ENCODE results near the gene ING3. TPM values are rescaled to one million over a fixed set of nuclear protein-coding genes. Genes with fewer than 3 reads are reported as not detected.
A peak's percentile ranks its signal among the peaks of the same experiment; 100 is the strongest.

The ING3 gene
- total RNA-seq, 1 donor from 2014 or later: 12.7 TPM

DNA sequence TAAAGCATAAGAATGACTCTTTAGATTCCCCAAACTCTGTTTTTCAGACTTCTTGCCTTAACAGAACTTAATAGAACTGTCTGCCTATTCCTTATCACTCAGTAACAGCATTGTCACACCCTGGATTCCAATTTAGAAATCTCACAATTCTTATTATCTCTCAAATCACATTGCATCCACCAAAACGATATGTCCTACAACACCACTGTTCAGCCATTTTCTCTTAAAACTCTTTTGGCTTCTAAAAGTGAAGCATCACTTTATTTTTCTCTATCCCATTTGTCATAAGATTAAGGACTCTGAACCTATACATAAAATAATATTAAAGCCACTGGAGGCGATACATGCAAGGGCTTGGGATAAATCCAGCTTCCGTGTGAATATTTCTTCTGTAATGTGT lies 36.7 kb downstream of the ING3 start:
- no peak for TF ChIP-seq CTCF (IDR thresholded peaks at IDR 0.05; ENCODE audit: insufficient read depth, low read length, poor library complexity, severe bottlenecking)
- Histone ChIP-seq H3K27me3 (ENCODE audit: control insufficient read depth, insufficient read depth, low read length) (no peaks in the 10 kb centered on the region), H3K36me3 (ENCODE audit: control insufficient read depth, insufficient read depth, low read length) (no peaks in the 10 kb centered on the region), H3K4me3 (ENCODE audit: low read depth, low read length) (no peak overlapping the region)
- no peak for DNase-seq (ENCODE audit: low read depth)

GRCh38 chr7:120987683-120988590 lies 37.4 kb downstream of the ING3 start:
- peak overlapping the region; percentile 45 for H3K4me3 ChIP-seq (ENCODE audit: low read depth, low read length)
- peak; percentile 98 for TF ChIP-seq CTCF (IDR thresholded peaks at IDR 0.05; ENCODE audit: insufficient read depth, low read length, poor library complexity, severe bottlenecking)
- H3K36me3 ChIP-seq (ENCODE audit: control insufficient read depth, insufficient read depth, low read length): no peaks in the 10 kb centered on the region
- DNase-seq (ENCODE audit: low read depth): peak; percentile 75
- H3K27me3 ChIP-seq (ENCODE audit: control insufficient read depth, insufficient read depth, low read length): no peaks in the 10 kb centered on the region

DNA sequence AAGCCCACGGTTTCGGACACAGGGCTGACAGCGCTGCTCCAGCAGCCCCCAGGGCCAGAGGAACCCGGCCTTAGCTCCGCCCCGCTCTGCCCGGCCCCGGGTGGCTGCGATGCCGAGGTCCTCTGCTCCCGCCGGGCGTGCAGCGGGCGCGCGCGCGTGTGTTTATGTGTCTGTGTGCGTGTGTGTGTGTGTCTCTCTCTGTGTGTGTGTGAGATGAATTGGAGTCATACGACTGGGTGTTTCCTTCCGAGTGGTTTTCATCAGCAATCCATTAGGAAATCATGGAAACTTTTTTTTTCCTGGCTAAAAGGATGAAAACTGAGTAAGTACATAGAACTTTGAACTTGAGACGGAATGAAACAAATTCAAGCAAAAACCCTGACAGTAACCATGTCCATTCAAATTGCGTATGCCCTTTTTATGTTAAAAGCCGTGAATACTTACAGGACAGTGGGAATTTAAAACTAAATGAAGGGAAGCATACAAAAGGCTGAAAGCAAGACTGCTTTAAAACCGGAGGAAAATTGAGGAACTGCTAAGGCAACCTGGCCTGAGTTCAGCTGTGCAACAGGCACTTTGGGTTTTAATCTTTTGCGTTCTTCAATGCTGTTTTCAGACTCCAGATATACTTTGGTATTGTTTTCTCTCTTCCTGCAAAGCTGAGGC lies 38.1 kb downstream of the ING3 start, which contains the start of gene CPED1:
CPED1 (plus strand) TSS at position 121 of the 666 bp plus-strand sequence. CDS start 911 bp downstream, outside the sequence.
- no peaks in the 10 kb centered on the region for H3K27me3 ChIP-seq (ENCODE audit: control insufficient read depth, insufficient read depth, low read length)
- no peak for DNase-seq (ENCODE audit: low read depth)
- peak within 1 kb of the TSS; percentile 45 for H3K4me3 ChIP-seq (ENCODE audit: low read depth, low read length)
- H3K36me3 ChIP-seq (ENCODE audit: control insufficient read depth, insufficient read depth, low read length): no peaks in the 10 kb centered on the region
- no peak for TF ChIP-seq CTCF (IDR thresholded peaks at IDR 0.05; ENCODE audit: insufficient read depth, low read length, poor library complexity, severe bottlenecking)

DNA sequence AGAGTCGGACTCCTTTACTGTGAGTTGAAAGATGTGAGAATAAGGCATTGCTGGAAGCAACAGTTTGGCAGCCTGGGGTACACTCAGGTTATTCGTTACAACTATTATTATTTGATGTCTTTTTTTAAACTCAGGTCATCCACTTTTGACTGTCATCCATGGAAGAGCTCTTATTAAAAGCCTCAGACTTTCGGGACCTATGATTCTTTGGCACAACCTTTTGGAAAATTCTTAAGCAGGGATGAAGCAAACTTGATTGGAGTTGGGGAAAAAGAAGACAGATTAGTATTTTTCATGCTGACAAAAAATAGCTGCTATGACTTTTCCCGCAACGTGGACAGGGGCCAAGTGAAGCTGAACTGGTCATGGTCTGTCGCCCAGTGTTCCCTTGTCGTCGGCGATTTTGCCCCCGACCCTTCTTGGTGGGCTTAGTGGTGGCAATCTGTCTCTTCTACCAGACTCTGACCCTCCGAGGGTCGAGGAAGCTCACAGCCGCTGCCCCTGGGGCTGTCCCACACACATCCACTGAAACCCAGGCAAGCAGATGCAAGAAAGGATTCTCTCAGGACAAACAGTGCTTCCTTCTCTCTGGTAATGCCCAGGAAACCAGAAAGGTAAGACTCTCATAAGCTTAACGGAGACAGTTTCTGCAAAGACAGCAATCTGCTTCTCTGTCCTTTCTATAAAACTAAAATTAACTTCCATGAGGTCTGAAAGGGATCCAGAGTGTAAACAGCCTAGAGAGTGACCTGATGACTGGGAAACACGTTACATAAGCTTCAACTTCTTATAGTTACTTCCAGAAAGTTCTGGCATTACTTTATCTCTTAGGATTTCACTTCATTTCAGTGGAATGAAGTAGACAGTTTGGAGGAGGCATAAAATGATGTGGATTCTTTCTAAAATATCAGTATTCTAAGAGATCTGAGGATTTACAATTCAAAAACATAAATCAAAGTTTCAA lies 39.0 kb downstream of the ING3 start:
- no peak for TF ChIP-seq CTCF (IDR thresholded peaks at IDR 0.05; ENCODE audit: insufficient read depth, low read length, poor library complexity, severe bottlenecking)
- DNase-seq (ENCODE audit: low read depth): no peak
- H3K4me3 ChIP-seq (ENCODE audit: low read depth, low read length): peak overlapping the region; percentile 45

DNA sequence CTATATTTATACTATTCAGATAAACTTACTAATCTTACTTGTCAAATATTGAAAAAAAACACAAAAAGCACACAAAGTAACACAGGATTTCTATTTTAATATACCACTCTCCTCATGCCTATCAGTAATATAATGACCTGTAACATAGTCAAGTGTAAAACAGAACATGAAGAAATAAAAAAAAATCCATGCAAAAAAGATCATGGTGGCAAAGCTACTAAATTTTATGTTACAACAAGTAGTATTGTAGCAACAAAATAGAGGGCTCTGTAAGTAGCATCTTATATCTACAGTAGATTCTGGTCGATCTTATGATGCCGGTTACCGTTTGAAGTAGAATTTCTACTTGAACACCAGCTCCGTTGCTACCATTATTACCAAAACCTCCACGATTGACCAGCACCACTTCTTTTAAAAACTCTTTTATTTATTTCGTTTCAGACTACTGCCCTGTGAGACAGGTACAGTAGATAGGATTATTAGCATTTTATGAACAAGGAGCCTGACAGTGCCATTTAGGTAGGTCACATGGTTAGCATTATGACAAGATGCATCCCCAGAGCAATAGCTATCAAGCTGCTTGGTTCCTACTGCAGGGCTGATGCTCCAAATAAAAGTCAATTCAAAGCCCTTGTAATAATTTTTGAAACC lies 40.0 kb downstream of the ING3 start:
- Histone ChIP-seq H3K4me3 (ENCODE audit: low read depth, low read length) (no peak overlapping the region), H3K36me3 (ENCODE audit: control insufficient read depth, insufficient read depth, low read length) (no peaks in the 10 kb centered on the region), H3K27me3 (ENCODE audit: control insufficient read depth, insufficient read depth, low read length) (no peaks in the 10 kb centered on the region)
- TF ChIP-seq CTCF (IDR thresholded peaks at IDR 0.05; ENCODE audit: insufficient read depth, low read length, poor library complexity, severe bottlenecking): no peak
- DNase-seq (ENCODE audit: low read depth): no peak

More for the DNA sequence above, 39.0 kb downstream of the ING3 start:
- Histone ChIP-seq H3K27me3 (ENCODE audit: control insufficient read depth, insufficient read depth, low read length) (no peaks in the 10 kb centered on the region), H3K36me3 (ENCODE audit: control insufficient read depth, insufficient read depth, low read length) (no peaks in the 10 kb centered on the region)

Measured in kidney epithelial cell (primary cell).